ENCODE data around the gene KRTAP5-4. TPM values are rescaled to one million over a fixed set of nuclear protein-coding genes. Genes with fewer than 3 reads are reported as not detected.
"Not testable (repeated sequence)": the region's sequence is repeated elsewhere in the genome, so short reads cannot be mapped to it uniquely, and the experiment has no call there.

KRTAP5-4 gene
- total RNA-seq, 1 donor from 2014 or later: not detected

DNA sequence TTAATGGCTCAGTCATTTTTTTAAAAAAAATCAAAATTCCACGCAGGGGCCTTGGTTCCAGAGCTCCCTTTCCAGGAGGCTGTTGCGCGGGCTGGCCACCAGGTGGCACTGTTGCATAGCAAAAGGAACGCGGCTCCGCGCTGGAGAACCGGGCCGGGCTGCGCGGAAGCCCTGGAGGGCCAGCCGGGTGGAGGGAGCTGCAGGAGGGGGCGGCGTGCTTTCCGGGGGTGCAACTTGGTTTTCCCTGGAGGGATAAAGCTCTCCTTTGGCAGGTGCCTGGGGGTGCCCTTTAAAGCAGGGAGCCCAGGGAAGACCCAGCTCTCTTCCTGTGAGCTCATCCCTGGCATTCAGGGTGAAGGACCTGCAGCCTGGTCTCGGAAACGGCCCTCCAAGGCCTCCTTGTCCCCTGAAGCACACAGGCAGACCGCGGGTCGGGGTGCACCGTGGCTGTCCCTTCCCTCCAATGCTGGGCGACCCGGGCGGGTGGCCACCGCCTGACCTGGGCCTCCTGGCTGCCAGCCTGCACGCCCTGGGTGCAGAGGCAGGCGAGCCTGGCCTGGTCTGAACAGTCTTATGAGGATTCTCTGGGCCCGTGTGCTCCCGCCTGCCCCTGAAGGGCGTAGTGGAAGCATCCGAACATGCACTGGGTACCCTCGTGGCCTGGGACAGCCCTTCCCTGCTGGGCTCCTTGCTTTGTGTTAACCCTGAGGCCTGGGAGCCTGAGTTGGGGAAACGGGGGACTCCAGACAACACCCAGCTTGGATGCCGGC, 31.0 kb upstream of the KRTAP5-4 start:
- intact Hi-C loops (cut with micrococcal nuclease): loop anchor here (1.0 to 2.0 kb wide), 3 partner anchors 40 to 498 kb away; no protein-coding TSS in a partner anchor

DNA sequence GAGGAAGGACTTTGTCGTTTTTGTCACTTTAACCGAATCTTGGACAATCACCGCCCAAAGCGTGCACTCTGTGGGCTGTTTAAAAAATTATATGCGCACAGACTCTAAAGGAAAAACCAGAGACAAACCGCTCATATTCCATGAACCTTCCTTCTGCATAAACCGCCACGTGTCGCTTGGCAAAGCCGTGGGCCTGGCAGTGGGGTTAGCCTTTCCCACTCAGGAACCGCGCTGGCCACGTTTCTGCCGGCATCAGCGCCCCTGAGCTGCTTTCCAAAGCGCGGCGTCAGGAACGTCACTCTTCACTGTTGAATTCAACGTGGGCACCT, 30.5 kb upstream of the KRTAP5-4 start:
- intact Hi-C loops (cut with micrococcal nuclease): loop anchor here (1.0 to 2.0 kb wide), 3 partner anchors 41 to 499 kb away; no protein-coding TSS in a partner anchor

DNA sequence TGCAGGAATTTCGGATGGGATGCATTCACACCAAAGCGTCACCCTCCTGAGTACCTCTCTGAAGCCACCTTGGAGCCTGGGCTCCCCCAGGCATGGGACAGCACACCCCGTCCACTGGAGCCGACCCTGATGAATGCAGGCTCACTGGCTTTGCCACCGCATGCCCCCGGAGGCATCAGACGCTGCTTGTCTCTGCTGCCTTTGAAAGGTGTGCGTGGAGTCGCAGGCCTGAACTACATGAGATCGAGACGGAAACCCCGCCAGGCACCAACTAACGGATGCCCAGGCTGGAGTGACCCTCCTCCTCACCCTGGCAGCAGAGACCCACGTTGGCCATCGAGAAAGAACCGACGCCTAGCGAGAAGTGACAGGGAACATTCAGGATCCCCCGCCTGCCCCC, 30.1 kb upstream of the KRTAP5-4 start:
- intact Hi-C loops (cut with micrococcal nuclease): loop anchor here (1.0 to 2.0 kb wide), 3 partner anchors 41 to 499 kb away; no protein-coding TSS in a partner anchor

DNA sequence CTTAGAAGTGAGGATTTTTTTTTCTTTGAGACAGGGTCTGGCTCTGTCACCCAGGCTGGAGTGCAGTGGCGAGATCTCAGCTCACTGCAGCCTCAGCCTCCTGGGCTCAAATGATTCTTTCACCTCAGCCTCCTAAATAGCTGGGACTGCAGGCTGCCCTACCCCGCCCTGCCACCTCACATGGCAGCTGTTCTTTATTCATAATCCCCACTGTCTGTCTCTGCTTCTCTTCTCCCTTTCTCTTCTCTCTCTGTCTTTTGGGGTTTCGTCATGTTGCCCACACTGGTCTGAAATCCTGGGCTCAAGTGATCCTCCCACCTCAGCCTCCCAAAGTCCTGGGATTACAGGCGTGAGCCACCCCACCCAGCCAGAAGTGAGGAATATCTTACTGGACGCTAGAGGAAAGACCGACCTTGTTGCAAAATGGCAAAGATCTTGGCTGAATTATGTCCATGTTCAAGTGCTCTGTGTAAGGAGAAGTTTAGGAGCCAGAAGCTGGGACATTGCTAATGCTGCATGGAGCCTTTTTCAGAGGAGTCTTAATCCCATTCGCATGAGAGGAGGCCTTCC, 29.6 kb upstream of the KRTAP5-4 start:
- intact Hi-C loops (cut with micrococcal nuclease): no loop called here

DNA sequence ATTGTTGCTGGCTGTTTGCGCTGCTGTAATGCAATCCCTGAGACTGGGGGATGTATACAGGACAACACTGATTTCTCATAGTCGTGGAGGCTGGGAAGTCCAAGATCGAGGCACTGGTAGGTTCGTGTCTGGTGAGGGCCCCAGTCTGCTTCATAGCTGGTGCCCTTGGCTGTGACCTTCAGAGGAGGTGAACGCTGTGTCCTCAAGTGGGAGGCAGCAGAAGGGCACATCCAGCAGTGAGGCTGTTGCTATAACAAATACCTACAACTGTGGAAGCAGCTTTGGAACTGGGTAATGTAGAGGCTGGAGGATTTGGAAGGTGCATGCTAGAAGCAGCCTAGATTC, 29.0 kb upstream of the KRTAP5-4 start:
- intact Hi-C loops (cut with micrococcal nuclease): no loop called here

DNA sequence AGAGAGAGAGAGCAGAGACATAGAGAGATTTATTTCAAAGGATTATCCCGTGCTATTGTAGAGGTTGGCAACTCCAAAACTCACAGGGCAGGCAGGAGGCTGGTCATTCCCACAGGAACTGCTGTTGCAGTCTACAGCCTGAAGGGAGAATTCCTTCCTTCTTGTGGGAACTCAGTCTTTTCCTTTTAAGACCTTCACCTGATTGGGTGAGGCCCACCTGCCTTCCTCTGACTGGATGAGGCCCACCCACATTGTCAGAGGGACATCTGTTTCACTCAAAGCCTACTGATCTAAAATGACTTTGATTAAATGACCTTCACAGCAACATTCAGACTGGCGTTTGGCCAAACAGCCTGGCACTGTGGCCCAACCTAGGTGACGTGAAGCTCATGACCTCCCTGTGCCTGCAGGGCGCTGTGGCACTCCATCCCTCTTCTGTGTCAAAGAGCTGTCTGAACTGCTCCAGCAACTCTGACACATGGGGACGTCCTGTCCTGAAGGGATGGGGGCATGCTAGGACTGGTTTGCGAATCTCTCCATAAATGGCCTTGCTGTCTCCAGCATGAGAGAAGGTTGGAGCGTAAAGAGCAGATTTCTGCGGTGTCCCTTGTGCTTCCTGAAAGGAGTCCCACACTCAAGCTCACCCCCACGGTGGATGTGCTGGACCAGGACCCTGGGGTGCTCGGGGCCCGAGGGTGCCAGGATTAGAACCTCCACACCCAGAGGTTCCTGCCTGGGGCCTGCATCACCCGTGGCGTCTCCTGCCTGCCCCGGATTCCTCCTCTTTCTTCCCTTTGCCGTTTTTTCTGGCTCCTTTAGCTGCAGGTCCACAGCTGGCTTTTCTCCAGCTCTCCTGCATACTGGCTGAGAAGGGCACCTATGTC, 28.3 kb upstream of the KRTAP5-4 start:
- intact Hi-C loops (cut with micrococcal nuclease): no loop called here

DNA sequence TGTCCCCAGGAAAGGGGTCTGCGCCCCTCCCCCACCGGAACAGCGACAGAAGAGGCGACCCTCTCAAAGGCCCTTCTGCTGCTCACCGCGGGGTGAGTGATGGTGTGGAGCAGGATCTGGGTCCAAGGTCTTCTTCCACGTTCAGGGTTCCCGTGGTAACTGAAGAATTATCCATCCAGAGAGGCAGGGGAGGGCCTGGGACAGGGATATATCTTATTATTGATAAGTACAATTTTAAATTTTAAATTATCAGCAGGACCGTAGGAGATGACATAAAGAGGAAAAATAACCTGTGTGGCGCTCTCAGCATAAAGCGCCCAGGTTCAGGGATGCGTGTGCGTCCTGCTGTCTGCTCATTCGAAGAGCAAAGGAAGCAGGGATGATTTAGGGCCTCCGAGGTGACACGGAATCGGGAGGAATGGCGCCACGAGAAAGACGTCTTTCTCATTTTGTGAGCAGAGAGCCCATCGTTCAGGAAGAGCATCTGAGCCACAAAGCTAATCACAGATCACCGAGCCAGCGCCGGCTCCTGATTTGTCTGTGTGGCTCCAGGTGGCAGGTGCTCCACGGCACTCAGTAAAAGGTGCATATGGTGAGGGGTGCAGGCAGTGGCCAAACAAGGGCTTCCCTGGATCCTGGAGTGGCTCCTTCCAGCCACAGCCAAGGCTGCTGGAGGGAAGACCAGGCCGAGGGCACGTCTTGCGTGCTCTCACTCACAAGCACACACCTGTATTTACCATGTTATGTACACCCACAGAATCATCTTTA, 26.9 kb upstream of the KRTAP5-4 start:
- intact Hi-C loops (cut with micrococcal nuclease): no loop called here

DNA sequence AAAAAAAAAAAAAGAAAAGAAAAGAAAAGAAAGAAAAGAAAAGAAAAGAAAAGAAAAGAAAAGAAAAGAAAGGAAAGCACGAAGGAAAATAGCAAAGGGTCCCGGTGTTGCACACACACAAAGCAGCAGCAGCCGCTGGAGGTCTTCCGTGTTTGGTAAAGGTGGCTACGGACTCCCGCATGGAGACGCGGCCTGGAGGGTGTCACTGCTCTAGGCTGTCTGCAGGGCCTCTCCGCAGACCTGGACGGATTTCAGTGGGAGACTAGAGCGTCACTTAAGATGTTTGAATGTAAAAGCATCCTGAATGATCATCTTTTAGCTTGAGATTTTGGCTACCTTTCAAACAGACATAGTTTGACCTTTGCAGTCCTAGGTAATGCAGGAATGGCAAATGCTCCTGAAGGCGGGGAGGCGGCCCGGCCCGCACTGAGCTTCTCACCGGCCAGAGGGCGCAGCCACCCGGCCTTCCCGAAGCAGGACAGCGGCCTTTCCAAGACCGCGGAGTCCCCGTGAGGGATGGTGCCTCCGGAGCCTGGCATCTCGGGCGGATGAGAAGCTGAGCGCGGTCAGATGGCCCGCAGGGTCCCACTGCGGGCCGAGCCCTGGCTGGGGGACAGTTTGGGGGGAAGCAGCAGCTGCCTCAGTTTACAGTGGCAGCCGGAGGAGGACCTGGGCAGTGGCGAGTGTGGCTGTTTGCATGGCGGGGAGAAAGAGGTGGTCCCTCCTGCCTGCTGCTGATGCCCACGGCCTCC, 26.1 kb upstream of the KRTAP5-4 start:
- intact Hi-C loops (cut with micrococcal nuclease): no loop called here

DNA sequence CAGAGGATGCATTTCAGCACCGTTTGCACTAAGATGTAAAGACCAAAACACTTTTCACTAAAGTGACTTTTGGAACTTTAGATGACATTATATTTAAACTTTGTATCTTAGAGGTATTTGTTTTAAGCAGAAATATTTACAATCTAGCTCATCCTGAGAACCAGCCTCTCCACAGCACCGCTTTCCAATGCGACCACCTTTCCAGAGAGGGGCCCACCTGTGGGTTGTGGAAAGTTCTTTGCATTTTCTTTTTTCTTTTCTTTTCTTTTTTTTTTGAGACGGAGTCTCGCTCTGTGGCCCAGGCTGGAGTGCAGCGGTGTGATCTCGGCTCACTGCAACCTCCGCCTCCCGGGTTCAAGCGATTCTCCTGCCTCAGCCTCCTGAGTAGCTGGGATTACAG, 24.6 kb upstream of the KRTAP5-4 start:
- intact Hi-C loops (cut with micrococcal nuclease): not testable (repeated sequence)

DNA sequence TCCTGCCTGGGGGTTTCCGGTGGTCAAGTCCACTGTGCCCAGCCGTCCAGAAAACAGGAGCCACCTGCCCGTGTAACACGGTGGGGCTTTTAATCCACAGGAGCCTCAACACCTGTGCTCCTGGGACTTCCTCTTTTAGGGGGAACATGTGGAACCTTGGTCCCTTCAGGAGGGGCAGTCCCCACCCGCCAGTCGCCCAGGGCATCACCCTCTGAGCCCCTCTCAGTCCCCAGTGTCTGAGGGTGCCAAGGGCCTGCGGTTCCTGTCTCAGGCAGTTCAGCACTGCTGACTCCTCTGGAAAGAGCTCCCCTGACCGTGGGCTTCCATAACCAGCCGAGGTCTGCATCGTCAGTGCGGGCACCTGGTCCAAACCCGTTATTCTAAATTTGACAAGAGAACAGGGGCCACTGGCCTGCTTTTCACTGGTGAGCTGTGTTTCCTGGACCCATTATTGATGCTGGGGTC, 23.5 kb upstream of the KRTAP5-4 start:
- intact Hi-C loops (cut with micrococcal nuclease): no loop called here

DNA sequence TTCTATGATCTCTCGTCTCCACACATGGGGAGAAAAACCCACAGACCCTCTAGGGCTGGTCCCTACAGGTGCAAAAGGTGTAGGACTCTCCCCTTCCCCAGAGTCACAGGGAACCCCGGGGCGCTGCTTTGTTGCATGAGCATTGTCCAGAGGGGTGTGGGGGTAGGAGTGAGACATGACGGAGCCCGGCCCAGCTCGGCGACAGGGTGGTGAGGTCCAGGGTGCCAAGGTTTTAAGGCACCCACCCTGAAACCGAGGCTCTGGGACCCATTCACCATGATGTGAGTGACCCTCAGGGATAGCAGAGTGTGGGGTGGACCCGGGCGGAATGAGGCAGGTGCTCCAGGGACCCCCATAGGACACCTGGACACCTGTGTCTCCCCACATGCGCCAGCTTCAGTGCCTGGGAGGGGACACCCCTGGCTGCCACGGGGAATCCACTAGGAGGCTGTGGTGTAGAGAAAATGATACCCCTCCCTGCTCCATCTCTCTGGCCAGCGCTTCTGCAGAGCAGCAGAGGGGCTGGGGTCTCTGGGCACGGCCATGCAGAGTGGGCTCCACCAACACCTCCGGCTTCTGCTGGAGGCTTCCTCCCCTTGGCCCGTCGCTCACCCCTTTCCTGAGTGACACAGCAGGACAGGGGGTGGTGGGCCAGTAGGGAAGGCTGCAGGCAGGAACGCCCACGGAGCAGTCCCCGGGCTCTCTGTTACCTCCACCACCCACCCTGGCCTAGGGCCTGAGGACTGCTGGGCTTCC, 22.8 kb upstream of the KRTAP5-4 start:
- intact Hi-C loops (cut with micrococcal nuclease): no loop called here

DNA sequence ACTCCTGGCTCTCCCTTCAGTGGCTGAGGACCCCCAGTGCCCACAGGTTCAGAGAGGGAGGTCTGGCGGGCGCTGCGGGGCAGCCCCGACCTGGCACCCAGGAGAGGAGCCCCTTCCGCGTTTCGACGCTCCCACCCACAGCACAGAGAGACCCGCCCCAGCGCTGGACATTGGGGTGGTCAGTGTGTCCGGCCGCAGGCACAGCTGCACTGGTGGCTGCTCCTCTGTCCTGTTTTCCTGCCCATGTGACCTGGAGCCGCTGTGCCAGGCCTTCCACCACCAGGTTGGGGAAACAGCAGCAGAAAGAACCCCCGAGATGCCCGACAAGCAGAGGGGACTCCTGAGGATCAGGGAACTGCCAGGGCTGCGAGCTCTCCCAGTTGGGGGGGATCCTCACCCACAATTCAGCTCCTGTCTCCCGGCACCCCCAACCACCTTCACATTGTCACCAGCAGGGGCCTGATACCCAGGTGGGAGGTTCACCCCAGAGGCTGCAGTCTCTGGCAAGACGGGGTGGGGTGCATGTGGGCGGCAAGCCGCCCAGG, 21.3 kb upstream of the KRTAP5-4 start:
- intact Hi-C loops (cut with micrococcal nuclease): no loop called here

DNA sequence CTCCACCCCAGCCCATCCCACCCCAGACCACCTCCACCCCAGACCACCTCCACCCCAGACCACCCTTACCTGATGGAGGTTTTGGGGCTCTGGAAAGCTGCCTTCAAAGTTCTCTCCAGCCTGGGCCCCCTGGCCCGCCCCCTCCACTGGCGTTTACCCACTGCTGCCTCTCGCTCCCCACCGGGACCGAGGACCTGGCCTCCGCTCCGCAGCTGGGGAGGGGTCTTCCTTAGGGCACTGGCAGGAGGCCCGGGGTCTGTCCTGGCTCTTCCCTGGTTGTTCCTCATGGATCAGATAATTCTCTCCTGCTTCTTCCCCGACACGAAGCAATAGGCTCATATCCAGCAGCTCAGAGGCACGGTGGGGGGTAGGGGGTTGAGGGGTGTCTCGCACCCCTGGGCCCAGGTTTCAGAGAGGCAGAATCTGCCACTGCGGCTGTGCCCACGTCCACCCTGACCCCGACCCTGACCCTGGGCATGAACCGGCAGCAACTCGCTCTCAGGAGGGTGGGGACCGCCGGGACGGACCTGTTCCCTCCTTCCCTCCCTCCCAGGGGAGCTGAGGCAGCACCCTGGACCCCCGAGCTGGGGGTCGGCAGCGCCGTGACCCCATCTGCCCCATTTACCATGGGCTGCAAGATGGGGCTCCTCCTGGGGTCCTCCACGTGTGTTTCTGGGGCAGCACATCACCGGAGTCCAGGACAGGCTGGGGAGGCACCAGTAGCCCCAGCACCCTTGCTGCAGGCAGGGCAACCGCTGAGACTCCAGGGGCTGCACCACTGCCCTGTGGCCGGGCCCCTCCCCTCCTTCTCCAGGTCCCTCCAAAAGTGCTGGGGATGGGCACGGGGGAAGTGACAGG, 20.6 kb upstream of the KRTAP5-4 start:
- intact Hi-C loops (cut with micrococcal nuclease): no loop called here

DNA sequence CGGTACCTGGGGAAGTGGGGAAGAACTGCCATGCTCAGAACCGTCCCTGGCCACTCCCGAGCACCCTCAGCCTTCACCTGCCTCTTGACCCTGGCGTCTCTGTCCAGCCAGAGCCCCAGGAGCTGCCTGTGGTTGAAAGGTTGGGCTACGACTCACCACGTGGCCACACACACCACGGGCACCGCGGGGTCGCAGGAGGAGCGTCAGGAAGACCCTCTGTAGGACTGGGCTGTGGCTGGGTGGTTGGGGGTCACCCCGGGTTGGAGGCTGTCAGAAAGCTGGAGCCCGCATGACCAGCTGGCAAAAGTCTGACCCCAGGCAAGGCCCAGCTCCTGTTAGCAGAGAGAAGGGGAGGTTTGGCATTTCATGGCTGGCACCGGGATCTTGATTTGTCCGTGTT, 19.2 kb upstream of the KRTAP5-4 start:
- intact Hi-C loops (cut with micrococcal nuclease): no loop called here

DNA sequence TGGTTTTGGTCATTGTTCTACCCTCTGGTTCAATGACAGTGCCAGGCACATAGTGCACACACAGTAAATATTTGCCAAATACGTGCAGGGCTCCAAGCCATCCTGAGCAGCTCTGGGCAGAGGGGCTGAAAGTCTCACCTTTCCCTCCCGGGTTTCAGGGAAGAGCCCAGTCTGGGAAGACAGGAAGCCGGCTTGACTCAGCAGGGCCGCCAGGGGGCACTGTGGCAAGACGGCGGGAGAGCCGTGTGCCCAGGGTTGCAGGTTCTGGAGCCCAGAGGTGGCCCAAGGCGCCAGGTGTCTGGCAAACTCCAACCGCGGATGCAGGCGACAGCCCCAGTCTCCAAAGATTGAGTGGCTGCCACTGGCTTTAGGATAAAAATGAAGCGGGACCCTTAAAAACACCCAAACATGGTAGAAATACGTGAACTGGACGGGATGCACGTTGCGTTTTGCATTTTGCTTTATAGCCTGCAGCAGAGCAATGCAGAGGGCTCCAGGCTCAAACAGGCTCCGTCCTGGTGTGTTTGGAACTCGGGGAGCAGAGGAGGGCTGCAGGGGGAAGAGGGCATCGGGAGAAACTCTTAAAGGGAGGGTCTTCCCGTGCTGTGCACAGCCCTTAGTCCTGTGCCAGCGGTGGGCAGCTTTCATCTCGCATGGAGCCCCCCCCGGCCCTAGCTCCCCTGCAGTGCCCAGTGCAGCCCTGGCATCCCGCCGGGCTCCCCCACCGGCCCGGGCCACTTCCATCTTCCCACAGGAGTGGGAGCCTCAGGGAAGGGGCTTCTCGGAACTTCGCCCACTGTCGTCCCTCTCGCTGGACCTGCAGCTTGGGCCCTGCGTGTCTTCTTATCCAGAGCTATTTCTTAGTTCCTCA, 18.4 kb upstream of the KRTAP5-4 start:
- intact Hi-C loops (cut with micrococcal nuclease): no loop called here

DNA sequence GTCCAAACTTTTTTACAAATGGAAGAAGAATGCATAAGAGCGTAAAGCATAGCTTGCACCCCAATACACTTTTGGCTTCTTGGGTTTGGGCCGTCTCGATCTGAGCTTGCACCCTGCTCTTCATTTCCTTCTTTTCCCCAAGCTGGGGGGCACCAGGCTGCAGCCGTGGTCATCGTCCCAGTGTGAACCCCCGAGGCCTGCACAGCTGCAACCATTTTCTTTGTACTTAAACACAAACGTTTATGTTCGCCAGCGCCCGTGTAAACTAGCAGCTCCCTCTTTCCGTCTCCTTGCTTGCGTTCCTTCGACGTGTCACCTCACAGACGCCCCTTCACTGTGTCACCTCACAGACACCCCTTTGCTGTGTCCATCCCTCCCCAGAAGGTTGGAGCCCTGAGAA, 17.7 kb upstream of the KRTAP5-4 start:
- intact Hi-C loops (cut with micrococcal nuclease): no loop called here

DNA sequence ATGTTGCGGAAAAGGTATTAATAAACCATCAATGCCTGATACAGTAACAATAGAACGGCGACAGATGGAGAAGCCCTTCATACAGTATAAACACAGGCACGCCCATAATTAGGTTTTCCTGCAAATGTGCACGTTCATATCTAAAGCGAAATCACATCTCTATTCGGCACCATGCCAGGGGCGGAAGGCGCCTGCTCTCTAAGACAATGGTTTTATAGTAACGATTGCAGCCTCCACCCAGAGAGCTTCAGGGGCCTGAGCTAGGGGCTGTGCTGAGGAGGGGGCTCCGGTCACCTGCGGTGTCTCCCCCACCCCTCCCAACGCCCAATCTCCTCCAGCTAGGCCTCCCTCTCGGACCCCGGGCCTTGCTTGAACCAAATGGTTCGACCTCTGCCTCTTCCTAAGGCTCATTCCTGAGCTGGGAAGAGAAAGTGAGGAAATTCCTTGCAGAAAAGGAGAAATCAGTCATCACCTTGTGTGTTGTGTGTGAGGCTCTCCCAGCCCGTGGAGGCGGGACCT, 17.2 kb upstream of the KRTAP5-4 start:
- intact Hi-C loops (cut with micrococcal nuclease): no loop called here

Measured in T-helper 1 cell treated with Interleukin-12 subunit alpha and Interleukin-12 subunit beta and Interleukin-4 antibody, amounts not matched to agents 30 ng/mL and 1 ng/mL, for 36 hours (primary cell).